HG02870 (cell line): ENCODE data around the gene SMC5.
"Not testable (repeated sequence)": the region's sequence is repeated elsewhere in the genome, so short reads cannot be mapped to it uniquely, and the experiment has no call there.

Experiments
- ATAC-seq: cut with Tn5 transposase; IDR thresholded peaks from one replicate; pipeline ENCODE4 v1.9.1; 2021; ENCODE audit warnings: mild to moderate bottlenecking, moderate library complexity; ENCODE audit not compliant: unreplicated experiment

The SMC5 gene

GRCh38 chr9:70262948-70263347 is 4.2 kb downstream of the SMC5 start:
- ATAC-seq, result no peak

DNA sequence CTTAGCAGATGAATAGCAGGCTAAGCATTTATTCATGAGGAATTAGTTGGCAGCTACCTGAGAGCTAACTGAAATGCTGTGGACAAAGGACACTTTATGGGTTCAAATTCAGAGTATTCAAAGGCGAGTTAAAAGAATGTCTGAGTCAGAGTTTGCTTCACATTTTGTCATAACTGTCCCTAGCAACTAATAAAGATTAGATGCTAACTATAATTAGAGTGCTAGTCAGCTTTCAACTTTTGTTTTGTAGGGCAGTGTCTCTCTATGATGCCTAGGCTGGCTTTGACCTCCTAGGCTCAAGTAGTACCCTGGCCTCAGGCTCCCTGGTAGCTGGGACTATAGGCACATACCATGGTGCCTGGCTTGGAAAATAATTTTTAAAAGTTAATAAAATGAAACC is 4.6 kb downstream of the SMC5 start:
- ATAC-seq, result no peak

- ATAC-seq, result no peak
These were observed 19.5 kb downstream of the SMC5 start for GRCh38 chr9:70278305-70278704.

GRCh38 chr9:70283848-70284247 is 25.1 kb downstream of the SMC5 start:
- no peak for ATAC-seq

- no peak for ATAC-seq
These were observed 26.5 kb downstream of the SMC5 start for GRCh38 chr9:70285246-70285645.

GRCh38 chr9:70285981-70286598 is 27.3 kb downstream of the SMC5 start:
- no peak for ATAC-seq

DNA sequence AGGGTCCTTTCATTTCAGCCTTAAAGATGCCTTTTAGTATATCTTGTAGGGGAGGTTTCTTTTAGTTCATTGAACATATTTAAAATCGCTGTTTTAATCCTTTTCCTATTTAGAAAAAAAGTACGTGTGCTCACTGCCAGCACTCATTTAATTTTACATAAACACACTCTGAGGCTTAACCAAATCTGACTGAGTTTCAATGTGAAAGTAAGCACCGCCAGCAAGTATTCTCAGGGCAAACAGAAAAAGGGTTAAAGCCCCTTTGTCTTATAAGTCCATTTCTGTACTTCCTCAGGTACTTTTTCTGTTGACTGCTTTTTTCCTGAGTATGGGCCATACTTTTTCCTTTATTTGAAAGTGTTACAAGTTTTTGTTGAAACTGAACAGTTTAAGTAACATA is 31.8 kb downstream of the SMC5 start:
- no peak for ATAC-seq

GRCh38 chr9:70291446-70291845 is 32.7 kb downstream of the SMC5 start:
- ATAC-seq, result no peak

GRCh38 chr9:70292253-70292652 is 33.5 kb downstream of the SMC5 start:
- no peak for ATAC-seq

- no peak for ATAC-seq
These were observed 34.4 kb downstream of the SMC5 start for GRCh38 chr9:70293214-70293613.

DNA sequence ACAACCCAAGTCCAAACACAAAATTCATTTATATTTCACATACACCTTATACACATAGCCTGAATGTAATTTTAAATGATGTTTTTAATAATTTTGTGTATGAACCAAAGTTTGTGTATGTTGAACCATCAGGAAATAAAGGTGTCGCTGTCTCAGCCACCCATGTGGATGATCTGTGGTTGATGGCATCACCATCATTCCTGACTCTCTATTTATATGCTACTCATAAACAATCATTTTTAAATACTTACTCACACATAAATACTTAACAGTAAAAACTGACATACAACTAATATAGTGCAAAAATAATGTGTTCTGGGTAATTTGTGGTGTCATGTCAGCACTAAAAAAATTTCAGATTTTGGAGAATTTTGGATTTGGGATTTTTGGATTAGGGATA is 38.4 kb downstream of the SMC5 start:
- no peak for ATAC-seq

GRCh38 chr9:70298245-70298771 is 39.5 kb downstream of the SMC5 start:
- no peak for ATAC-seq

DNA sequence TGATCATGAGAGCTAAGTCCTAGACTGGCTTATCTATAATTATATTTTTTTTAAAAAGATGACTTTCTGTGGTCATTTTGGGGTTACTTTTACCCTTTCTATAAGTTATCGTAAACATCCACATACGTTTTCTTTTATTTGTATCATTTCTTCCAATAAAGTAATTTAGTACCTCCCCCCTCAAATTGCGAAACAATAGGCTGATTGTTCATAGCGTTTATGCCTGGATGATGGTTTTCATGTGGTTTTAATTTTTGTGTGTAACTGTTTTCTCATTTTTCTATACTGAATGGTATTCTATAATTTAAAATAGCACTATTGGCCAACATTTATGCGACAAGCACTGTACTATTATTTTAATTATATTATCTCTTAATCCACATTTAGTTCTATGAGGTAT is 44.5 kb downstream of the SMC5 start:
- ATAC-seq, result no peak

- ATAC-seq, result no peak
These were observed 46.0 kb downstream of the SMC5 start for GRCh38 chr9:70304810-70305209.

DNA sequence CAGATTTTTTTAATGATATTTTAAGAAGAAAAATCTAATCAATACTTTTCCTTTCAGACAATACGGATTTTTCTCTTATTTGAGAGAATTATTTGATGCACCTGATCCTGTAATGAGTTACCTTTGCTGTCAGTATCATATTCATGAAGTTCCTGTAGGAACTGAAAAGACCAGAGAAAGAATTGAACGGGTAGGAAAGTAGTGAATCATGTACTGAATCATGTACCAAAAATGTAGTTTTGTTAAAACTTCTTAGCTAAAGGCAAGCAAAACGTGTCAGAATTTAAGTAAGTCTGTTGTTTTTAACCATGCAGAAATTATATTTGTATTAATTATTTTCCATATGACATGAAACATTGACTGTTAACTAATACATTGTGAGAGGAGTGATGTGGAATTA is 56.6 kb downstream of the SMC5 start:
- ATAC-seq, result no peak

- no peak for ATAC-seq
These were observed 59.2 kb downstream of the SMC5 start for GRCh38 chr9:70318002-70318401.

- no peak for ATAC-seq
These were observed 63.3 kb downstream of the SMC5 start for GRCh38 chr9:70322096-70322495.

DNA sequence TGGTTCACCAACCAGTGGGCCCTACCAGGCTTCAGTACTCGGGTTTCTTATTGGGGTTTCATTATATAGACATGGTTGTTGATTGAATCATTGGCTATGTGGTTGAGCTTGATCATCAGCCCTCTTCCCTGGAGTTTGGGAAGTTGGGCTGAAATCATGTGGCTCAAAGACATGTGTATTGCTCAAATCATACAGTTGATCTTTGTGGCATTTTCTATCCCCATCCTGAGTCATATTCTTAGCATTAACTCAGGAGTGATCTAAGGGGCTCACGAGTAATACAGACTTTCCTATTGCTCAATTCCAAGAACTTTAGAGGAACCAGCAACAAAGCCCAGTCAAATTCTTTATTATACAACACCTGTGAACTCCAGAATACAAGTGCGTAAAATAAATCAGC is 66.2 kb downstream of the SMC5 start:
- no peak for ATAC-seq

DNA sequence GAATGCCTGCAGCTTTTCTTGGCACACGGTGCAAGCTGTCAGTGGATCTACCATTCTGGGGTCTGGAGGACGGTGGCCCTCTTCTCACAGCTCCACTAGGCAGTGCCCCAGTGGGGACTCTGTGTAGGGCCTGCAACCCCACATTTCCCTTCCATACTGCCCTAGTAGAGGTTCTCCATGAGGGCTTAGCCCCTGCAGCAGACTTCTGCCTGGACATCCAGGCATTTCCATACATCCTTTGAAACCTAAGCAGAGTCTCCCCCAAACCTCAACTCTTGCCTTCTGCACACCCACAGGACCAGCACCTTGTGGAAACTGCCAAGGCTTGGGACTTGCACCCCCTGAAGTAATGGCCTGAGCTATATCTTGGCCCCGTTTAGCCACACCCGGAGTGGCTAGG is 69.8 kb downstream of the SMC5 start:
- ATAC-seq, result not testable (repeated sequence)

GRCh38 chr9:70340572-70340971 is 81.8 kb downstream of the SMC5 start:
- no peak for ATAC-seq

DNA sequence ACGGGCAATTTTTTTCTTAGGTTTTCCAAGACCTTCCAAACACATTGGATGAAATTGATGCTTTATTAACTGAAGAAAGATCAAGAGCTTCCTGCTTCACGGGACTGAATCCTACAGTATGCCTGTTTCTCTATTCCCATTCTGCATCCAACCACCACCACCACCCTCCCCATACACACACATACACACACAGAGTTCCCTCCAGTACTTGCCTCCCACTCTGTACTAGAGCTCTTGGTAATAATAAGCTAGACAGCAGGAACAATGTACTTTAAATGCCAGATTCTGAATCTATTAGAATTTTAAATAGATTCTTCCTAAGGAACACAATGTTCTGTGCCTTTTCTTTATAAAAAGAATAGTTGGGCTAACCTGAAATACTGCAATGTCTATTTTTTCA is 88.3 kb downstream of the SMC5 start:
- no peak for ATAC-seq

- no peak for ATAC-seq
These were observed 93.6 kb downstream of the SMC5 start for GRCh38 chr9:70352356-70352755.

- ATAC-seq, result no peak
These were observed 94.0 kb downstream of the SMC5 start for GRCh38 chr9:70352802-70353201.
